ENCODE data around the gene SFXN5. TPM values are rescaled to one million over a fixed set of nuclear protein-coding genes. Genes with fewer than 3 reads are reported as not detected.

Gene SFXN5
- total RNA-seq, 1 experiment from 2014 or later, result 15.2 TPM

DNA sequence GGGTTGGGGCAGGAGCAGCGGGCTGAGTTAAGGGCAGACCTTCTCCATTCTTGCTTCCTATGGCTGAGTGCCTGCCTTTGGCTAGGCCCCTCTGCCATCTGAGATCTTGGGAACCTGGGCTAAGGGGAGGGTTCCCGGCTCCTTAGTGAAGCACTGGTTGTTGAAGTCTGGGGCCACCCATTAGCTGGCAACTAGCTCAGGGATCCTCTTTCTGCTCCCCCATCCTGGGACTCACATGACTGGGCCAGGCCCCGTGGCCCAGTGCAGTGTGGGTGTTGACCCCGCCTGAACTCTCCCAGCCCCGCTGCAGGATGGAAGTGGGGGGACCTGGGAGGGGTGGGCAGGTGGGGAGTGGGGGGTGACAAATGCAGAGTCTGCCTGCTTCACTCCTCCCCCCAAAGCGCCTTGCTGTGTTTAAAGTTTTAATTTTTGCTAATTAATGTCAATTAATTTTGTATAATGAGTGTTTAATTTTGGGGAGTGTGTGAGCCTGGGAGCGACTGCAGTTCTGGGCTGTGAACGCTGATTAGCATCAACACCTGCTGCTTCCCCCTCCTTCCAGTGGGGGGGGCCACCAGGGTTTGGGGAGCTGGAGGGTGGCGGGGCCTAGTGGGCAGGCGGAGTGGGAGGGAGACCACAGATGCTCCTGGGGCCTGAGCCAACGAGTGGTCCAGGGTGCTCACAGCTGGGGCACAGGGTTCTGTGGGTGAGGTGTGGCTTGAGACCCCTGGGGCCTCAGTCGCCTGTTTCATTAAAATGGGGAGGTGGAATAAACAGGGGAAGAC lies 99.0 kb downstream of the SFXN5 start:
- ChIA-PET CTCF (interaction anchor here (2.5 kb wide), 1 partner anchor 79 kb away, joined by 26 read pairs; no protein-coding TSS in a partner anchor), POLR2A (ENCODE audit: unreplicated experiment) (no interaction called here)
- Histone ChIP-seq H2AFZ (no peak overlapping the region), H3K4me3 (no peak overlapping the region), H3K9me3 (ENCODE audit: insufficient read depth, low read depth) (no peaks in the 10 kb centered on the region), H3K79me2 (ENCODE audit: low read depth) (no peaks in the 10 kb centered on the region), H3K27me3 (ENCODE audit: insufficient read depth, low read depth) (no peaks in the 10 kb centered on the region), H3K27ac (no peak overlapping the region), H3K4me2 (no peak overlapping the region), H3K4me1 (replicated peaks; ENCODE audit: insufficient read depth) (no peaks in the 10 kb centered on the region), H3K9me2 (ENCODE audit: insufficient read depth) (no peaks in the 10 kb centered on the region), H3F3A (ENCODE audit: insufficient read depth, low read depth) (no peaks in the 10 kb centered on the region), H3K36me3 (ENCODE audit: low read depth) (no peaks in the 10 kb centered on the region), H4K20me1 (ENCODE audit: insufficient read depth) (no peaks in the 10 kb centered on the region)
- BruUV-seq (replicated peaks), result no TSS peak
- DNase-seq, result no peak
- TF ChIP-seq CTCF (conservative IDR thresholded peaks at IDR 0.05) (no peak), EZH2 (IDR thresholded peaks at IDR 0.05; ENCODE audit: low read depth) (no peak)
- intact Hi-C loops (cut with micrococcal nuclease; ENCODE audit: unreplicated experiment), result loop anchor here (1.0 kb wide), 1 partner anchor 80 kb away; no protein-coding TSS in a partner anchor

- no peaks in the 10 kb centered on the region for H3K36me3 ChIP-seq (ENCODE audit: low read depth)
- no peaks in the 10 kb centered on the region for H3K9me3 ChIP-seq (ENCODE audit: insufficient read depth, low read depth)
- H3K4me2 ChIP-seq, result no peak overlapping the region
- H3K4me3 ChIP-seq, result no peak overlapping the region
- no TSS peak for BruUV-seq (replicated peaks)
- intact Hi-C loops (cut with micrococcal nuclease; ENCODE audit: unreplicated experiment), result no loop called here
- no peaks in the 10 kb centered on the region for H3K79me2 ChIP-seq (ENCODE audit: low read depth)
- POLR2A ChIA-PET (ENCODE audit: unreplicated experiment), result no interaction called here
- no peak for TF ChIP-seq CTCF (conservative IDR thresholded peaks at IDR 0.05)
- no peak for TF ChIP-seq EZH2 (IDR thresholded peaks at IDR 0.05; ENCODE audit: low read depth)
- no peaks in the 10 kb centered on the region for H3F3A ChIP-seq (ENCODE audit: insufficient read depth, low read depth)
- H3K27ac ChIP-seq, result no peak overlapping the region
- H3K4me1 ChIP-seq (replicated peaks; ENCODE audit: insufficient read depth), result no peaks in the 10 kb centered on the region
- H3K27me3 ChIP-seq (ENCODE audit: insufficient read depth, low read depth), result no peaks in the 10 kb centered on the region
- H4K20me1 ChIP-seq (ENCODE audit: insufficient read depth), result no peaks in the 10 kb centered on the region
- CTCF ChIA-PET, result interaction anchor here (0.6 kb wide), 1 partner anchor 819 kb away, joined by 3 read pairs; no protein-coding TSS in a partner anchor
- H2AFZ ChIP-seq, result no peak overlapping the region
- H3K9me2 ChIP-seq (ENCODE audit: insufficient read depth), result no peaks in the 10 kb centered on the region
- no peak for DNase-seq
These were observed 100.5 kb downstream of the SFXN5 start for GRCh38 chr2:72971036-72971435.

GRCh38 chr2:72969706-72970105 lies 101.8 kb downstream of the SFXN5 start:
- H4K20me1 ChIP-seq (ENCODE audit: insufficient read depth), result no peaks in the 10 kb centered on the region
- H3F3A ChIP-seq (ENCODE audit: insufficient read depth, low read depth), result no peaks in the 10 kb centered on the region
- H3K27ac ChIP-seq, result no peak overlapping the region
- TF ChIP-seq CTCF (conservative IDR thresholded peaks at IDR 0.05) (no peak), EZH2 (IDR thresholded peaks at IDR 0.05; ENCODE audit: low read depth) (no peak)
- H3K4me3 ChIP-seq, result no peak overlapping the region
- no peaks in the 10 kb centered on the region for H3K9me2 ChIP-seq (ENCODE audit: insufficient read depth)
- H3K27me3 ChIP-seq (ENCODE audit: insufficient read depth, low read depth), result no peaks in the 10 kb centered on the region
- H3K79me2 ChIP-seq (ENCODE audit: low read depth), result no peaks in the 10 kb centered on the region
- no peaks in the 10 kb centered on the region for H3K9me3 ChIP-seq (ENCODE audit: insufficient read depth, low read depth)
- H3K36me3 ChIP-seq (ENCODE audit: low read depth), result no peaks in the 10 kb centered on the region
- BruUV-seq (replicated peaks), result no TSS peak
- ChIA-PET POLR2A (ENCODE audit: unreplicated experiment) (interaction anchor here (0.7 kb wide), 1 partner anchor 86 kb away, joined by 16 read pairs; no protein-coding TSS in a partner anchor), CTCF (interaction anchor here (0.7 kb wide), 1 partner anchor 75 kb away, joined by 4 read pairs; no protein-coding TSS in a partner anchor)
- no peaks in the 10 kb centered on the region for H3K4me1 ChIP-seq (replicated peaks; ENCODE audit: insufficient read depth)
- DNase-seq, result no peak
- intact Hi-C loops (cut with micrococcal nuclease; ENCODE audit: unreplicated experiment), result no loop called here
- H3K4me2 ChIP-seq, result no peak overlapping the region
- H2AFZ ChIP-seq, result no peak overlapping the region

Measured in PC-9 (cell line).